GM13977 (cell line): ENCODE data around the gene CCNQ.

ENCODE experiments used
- DNase-seq: peaks from one replicate; pipeline ENCODE4 v3.0.0; 2012; ENCODE audit warnings: low spot score
- CTCF ChIP-seq: IDR thresholded peaks from 2 replicates; pipeline ENCODE4 v1.5.1; 2012; ENCODE audit warnings: mild to moderate bottlenecking, control low read depth; ENCODE audit not compliant: insufficient read depth; ENCODE audit errors: extremely low read depth, missing control alignments
- in situ Hi-C: fragments of 300-500 bp; cut with MboI; formaldehyde crosslinking; loops from one replicate; pipeline ENCODE4 v1.12.0; 2022; ENCODE audit warnings: low sequenced_read_pairs, low pct_unique_long_range_greater_than_20kb, mixed read lengths, inconsistent platforms; ENCODE audit not compliant: unreplicated experiment

CCNQ gene

GRCh38 chrX:153643431-153644351, 44.8 kb upstream of the CCNQ start:
- no peak for DNase-seq
- peak; percentile 35 for TF ChIP-seq CTCF
- in situ Hi-C loops: no loop called here

- DNase-seq: no peak
- no peak for TF ChIP-seq CTCF
- in situ Hi-C loops: no loop called here
These were observed 43.9 kb upstream of the CCNQ start for GRCh38 chrX:153642655-153643430.

GRCh38 chrX:153642051-153642654, 43.2 kb upstream of the CCNQ start:
- peak; percentile 57 for DNase-seq
- no peak for TF ChIP-seq CTCF
- in situ Hi-C loops: no loop called here

- TF ChIP-seq CTCF: no peak
- in situ Hi-C loops: no loop called here
- DNase-seq: no peak
These were observed 42.7 kb upstream of the CCNQ start for GRCh38 chrX:153641627-153642026.

- peak; percentile 20 for DNase-seq
- TF ChIP-seq CTCF: no peak
- in situ Hi-C loops: no loop called here
These were observed 42.0 kb upstream of the CCNQ start for GRCh38 chrX:153640736-153641575.
